HepG2 (cell line): ENCODE measurements around the gene DOC2A. TPM values are rescaled to one million over a fixed set of nuclear protein-coding genes. Genes with fewer than 3 reads are reported as not detected.
A peak's percentile ranks its signal among the peaks of the same experiment; 100 is the strongest.

ENCODE experiments used
- AHR ChIP-seq: IDR thresholded peaks from 2 replicates; pipeline ENCODE4 v1.6.1; 2018; ENCODE audit warnings: missing genetic modification reagents, missing compliant biosample characterization
- DMAP1 ChIP-seq: IDR thresholded peaks from 2 replicates; pipeline ENCODE4 v1.6.1; 2016
- ELF1 ChIP-seq: sonication (generic); formaldehyde crosslinking; IDR thresholded peaks from 2 replicates; pipeline ENCODE4 v1.4.0; 2020; ENCODE audit warnings: missing genetic modification reagents
- FOXA1 ChIP-seq, 2 experiments: fragments of 450-650 bp in 1 of 2; sonication (generic) in 1 of 2; formaldehyde crosslinking in 1 of 2; IDR thresholded peaks; 2 replicates each; pipeline versions ENCODE4 v1.4.0 to v1.6.1; 2016 to 2020; ENCODE audit warnings: missing genetic modification reagents in 1 of 2
- GATA4 ChIP-seq: sonication (generic); IDR thresholded peaks from 2 replicates; pipeline ENCODE4 v1.6.1; 2016; ENCODE audit warnings: antibody characterized with exemption, low read depth, borderline replicate concordance
- GTF3A ChIP-seq: sonication (generic); formaldehyde crosslinking; conservative IDR thresholded peaks from 2 replicates; pipeline ENCODE4 v1.4.0; 2020; ENCODE audit warnings: mild to moderate bottlenecking, missing genetic modification reagents
- JUN ChIP-seq: sonication (generic); formaldehyde crosslinking; IDR thresholded peaks from 2 replicates; pipeline ENCODE4 v1.4.0; 2020; ENCODE audit warnings: mild to moderate bottlenecking, missing genetic modification reagents
- NKX3-1 ChIP-seq: sonication (generic); formaldehyde crosslinking; IDR thresholded peaks from 2 replicates; pipeline ENCODE4 v1.5.0; 2020; ENCODE audit warnings: missing genetic modification reagents
- NR2C2 ChIP-seq: sonication (generic); formaldehyde crosslinking; IDR thresholded peaks from 2 replicates; pipeline ENCODE4 v1.4.0; 2020; ENCODE audit warnings: missing genetic modification reagents, mild to moderate bottlenecking, moderate library complexity, borderline replicate concordance
- NR2F6 ChIP-seq, 2 experiments: IDR thresholded peaks; 2 replicates each; pipeline ENCODE4 v1.6.1; 2016; ENCODE audit warnings: antibody characterized with exemption in 1 of 2, mild to moderate bottlenecking in 1 of 2
- SP1 ChIP-seq, 2 experiments: fragments of 450-650 bp in 1 of 2; sonication (generic) in 1 of 2; formaldehyde crosslinking in 1 of 2; IDR thresholded peaks; 2 replicates each; pipeline versions ENCODE4 v1.4.0 to v1.6.1; 2016 to 2020; ENCODE audit warnings: missing genetic modification reagents in 1 of 2
- STAG1 ChIP-seq: sonication (generic); formaldehyde crosslinking; IDR thresholded peaks from 2 replicates; pipeline ENCODE4 v1.4.0; 2020; ENCODE audit warnings: missing genetic modification reagents
- TAF1 ChIP-seq: sonication (generic); formaldehyde crosslinking; IDR thresholded peaks from 2 replicates; pipeline ENCODE4 v1.4.0; 2020; ENCODE audit warnings: missing genetic modification reagents
- XRCC5 ChIP-seq: fragments of 200-400 bp; formaldehyde crosslinking; optimal IDR thresholded peaks from 2 replicates; pipeline ENCODE3; 2017; ENCODE audit warnings: mild to moderate bottlenecking, low read length
- ZFX ChIP-seq: sonication (generic); formaldehyde crosslinking; IDR thresholded peaks from 2 replicates; pipeline ENCODE4 v1.4.0; 2020; ENCODE audit warnings: mild to moderate bottlenecking, low read depth, missing genetic modification reagents, moderate library complexity
- ZKSCAN8 ChIP-seq: IDR thresholded peaks from 2 replicates; pipeline ENCODE4 v1.6.1; 2016; ENCODE audit warnings: borderline replicate concordance, missing genetic modification reagents, missing compliant biosample characterization
- ZNF547 ChIP-seq: sonication (generic); formaldehyde crosslinking; IDR thresholded peaks from 2 replicates; pipeline ENCODE4 v1.5.1; 2020; ENCODE audit warnings: mild to moderate bottlenecking, missing genetic modification reagents
- ZNF564 ChIP-seq: sonication (generic); formaldehyde crosslinking; IDR thresholded peaks from 2 replicates; pipeline ENCODE4 v1.8.1; 2023; ENCODE audit warnings: mild to moderate bottlenecking, missing genetic modification reagents
- ZNF572 ChIP-seq: sonication (generic); formaldehyde crosslinking; IDR thresholded peaks from 2 replicates; pipeline ENCODE4 v1.5.1; 2020; ENCODE audit warnings: mild to moderate bottlenecking, missing genetic modification reagents
- ZNF619 ChIP-seq: sonication (generic); formaldehyde crosslinking; IDR thresholded peaks from 2 replicates; pipeline ENCODE4 v1.4.0; 2020; ENCODE audit warnings: mild to moderate bottlenecking, missing genetic modification reagents
- polyA plus RNA-seq, 8 experiments: library from polyadenylated mRNA; depleted of rRNA in 3 of 8; stranded (reverse) in 7 of 8; unstranded in 1 of 8; fragments of >200 nt; fragmentation: Illumina TruSeq in 4 of 8; extraction: Trizol in 4 of 8; gene quantifications; 2 replicates each; pipeline versions ENCODE4 v1.2.1 to v1.2.3, GENCODE V29; 2011 to 2016; ENCODE audit warnings: low read depth in 4 of 8, missing spikeins in 1 of 8, mixed read lengths in 1 of 8; ENCODE audit not compliant: insufficient read depth in 1 of 8
- total RNA-seq, 5 experiments: library from RNA; depleted of rRNA; stranded (reverse); fragments of >200 nt; fragmentation: Illumina TruSeq; extraction: Trizol; gene quantifications; 2 replicates each; pipeline ENCODE4 v1.2.3, GENCODE V29; 2016; ENCODE audit warnings: low read depth in 1 of 5
- TF ChIP-seq, protein P1 (sequence below): IDR thresholded peaks from 2 replicates; pipeline ENCODE4 v1.4.0; 2020; ENCODE audit warnings: mild to moderate bottlenecking, missing genetic modification reagents
- TF ChIP-seq, protein P2 (sequence below): sonication (generic); formaldehyde crosslinking; IDR thresholded peaks from 2 replicates; pipeline ENCODE4 v1.4.0; 2020; ENCODE audit warnings: missing genetic modification reagents
- TF ChIP-seq, protein P3 (sequence below): IDR thresholded peaks from 2 replicates; pipeline ENCODE4 v1.6.1; 2012; ENCODE audit warnings: inconsistent platforms
- TF ChIP-seq, protein P4 (sequence below): sonication (generic); formaldehyde crosslinking; conservative IDR thresholded peaks from 2 replicates; pipeline ENCODE4 v1.8.0; 2022; ENCODE audit warnings: low read depth, missing genetic modification reagents

DOC2A gene
- total and polyA plus RNA-seq, 2 of the 13 experiments (the other 11 are each of a cell fraction or from before 2014, with no cell fraction given) = 0.15 to 0.55 TPM

DNA sequence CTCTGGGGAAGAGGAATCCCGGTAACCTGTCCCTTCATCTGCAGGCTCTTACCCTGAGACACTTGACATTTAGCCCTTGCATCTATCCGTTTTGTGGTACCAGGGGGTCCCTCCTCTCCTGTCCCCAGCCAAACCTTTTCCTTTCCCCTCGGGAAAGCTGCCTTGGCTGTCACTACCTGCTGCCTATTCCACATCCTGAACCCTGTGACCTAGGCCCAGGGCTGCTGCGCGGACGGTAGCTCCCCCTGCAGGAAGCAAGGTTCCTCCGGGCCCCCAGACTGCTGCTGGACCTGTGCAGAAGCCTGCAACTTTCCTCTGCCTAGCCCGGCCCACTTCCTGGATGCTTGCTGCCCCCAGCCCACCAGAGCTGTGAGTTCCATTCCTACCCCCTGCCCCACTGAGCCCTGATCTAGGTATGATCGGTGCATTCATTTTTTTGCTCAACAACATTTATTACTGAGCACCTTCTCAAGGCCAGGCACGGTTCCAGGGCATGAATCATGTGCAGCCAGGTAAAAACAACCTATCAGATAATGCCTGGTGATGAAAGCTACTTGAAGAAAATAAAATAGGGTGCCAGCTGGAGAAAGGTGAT lies 44.2 kb upstream of the DOC2A start (continued):
- TF ChIP-seq, protein P1, sequence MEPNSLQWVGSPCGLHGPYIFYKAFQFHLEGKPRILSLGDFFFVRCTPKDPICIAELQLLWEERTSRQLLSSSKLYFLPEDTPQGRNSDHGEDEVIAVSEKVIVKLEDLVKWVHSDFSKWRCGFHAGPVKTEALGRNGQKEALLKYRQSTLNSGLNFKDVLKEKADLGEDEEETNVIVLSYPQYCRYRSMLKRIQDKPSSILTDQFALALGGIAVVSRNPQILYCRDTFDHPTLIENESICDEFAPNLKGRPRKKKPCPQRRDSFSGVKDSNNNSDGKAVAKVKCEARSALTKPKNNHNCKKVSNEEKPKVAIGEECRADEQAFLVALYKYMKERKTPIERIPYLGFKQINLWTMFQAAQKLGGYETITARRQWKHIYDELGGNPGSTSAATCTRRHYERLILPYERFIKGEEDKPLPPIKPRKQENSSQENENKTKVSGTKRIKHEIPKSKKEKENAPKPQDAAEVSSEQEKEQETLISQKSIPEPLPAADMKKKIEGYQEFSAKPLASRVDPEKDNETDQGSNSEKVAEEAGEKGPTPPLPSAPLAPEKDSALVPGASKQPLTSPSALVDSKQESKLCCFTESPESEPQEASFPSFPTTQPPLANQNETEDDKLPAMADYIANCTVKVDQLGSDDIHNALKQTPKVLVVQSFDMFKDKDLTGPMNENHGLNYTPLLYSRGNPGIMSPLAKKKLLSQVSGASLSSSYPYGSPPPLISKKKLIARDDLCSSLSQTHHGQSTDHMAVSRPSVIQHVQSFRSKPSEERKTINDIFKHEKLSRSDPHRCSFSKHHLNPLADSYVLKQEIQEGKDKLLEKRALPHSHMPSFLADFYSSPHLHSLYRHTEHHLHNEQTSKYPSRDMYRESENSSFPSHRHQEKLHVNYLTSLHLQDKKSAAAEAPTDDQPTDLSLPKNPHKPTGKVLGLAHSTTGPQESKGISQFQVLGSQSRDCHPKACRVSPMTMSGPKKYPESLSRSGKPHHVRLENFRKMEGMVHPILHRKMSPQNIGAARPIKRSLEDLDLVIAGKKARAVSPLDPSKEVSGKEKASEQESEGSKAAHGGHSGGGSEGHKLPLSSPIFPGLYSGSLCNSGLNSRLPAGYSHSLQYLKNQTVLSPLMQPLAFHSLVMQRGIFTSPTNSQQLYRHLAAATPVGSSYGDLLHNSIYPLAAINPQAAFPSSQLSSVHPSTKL (CRISPR knock-in tag) = 0 out of 2 replicates have a peak, but pooled peaks have one; percentile 12
- TF ChIP-seq AHR (CRISPR knock-in tag) = peak; percentile 60; the same call in 1 of the 2 replicates
- TF ChIP-seq NR2C2 (CRISPR knock-in tag) = no peak
- TF ChIP-seq, protein P2, sequence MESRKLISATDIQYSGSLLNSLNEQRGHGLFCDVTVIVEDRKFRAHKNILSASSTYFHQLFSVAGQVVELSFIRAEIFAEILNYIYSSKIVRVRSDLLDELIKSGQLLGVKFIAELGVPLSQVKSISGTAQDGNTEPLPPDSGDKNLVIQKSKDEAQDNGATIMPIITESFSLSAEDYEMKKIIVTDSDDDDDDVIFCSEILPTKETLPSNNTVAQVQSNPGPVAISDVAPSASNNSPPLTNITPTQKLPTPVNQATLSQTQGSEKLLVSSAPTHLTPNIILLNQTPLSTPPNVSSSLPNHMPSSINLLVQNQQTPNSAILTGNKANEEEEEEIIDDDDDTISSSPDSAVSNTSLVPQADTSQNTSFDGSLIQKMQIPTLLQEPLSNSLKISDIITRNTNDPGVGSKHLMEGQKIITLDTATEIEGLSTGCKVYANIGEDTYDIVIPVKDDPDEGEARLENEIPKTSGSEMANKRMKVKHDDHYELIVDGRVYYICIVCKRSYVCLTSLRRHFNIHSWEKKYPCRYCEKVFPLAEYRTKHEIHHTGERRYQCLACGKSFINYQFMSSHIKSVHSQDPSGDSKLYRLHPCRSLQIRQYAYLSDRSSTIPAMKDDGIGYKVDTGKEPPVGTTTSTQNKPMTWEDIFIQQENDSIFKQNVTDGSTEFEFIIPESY (CRISPR knock-in tag) = peak; percentile 9; the same call in 1 of the 2 replicates
- no peak for TF ChIP-seq GTF3A (CRISPR knock-in tag)
- TF ChIP-seq FOXA1 (IDR thresholded peaks at IDR 0.05) = no peak
- no peak for TF ChIP-seq FOXA1 (CRISPR knock-in tag; IDR thresholded peaks at IDR 0.05)
- TF ChIP-seq, protein P3, sequence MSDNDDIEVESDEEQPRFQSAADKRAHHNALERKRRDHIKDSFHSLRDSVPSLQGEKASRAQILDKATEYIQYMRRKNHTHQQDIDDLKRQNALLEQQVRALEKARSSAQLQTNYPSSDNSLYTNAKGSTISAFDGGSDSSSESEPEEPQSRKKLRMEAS = peak; percentile 44; the same call in 1 of the 2 replicates
- 0 out of 2 replicates have a peak, but pooled peaks have one; percentile 48 for TF ChIP-seq JUN (CRISPR knock-in tag)
- no peak for TF ChIP-seq NKX3-1 (CRISPR knock-in tag)
- peak; percentile 75 for TF ChIP-seq STAG1 (CRISPR knock-in tag)
- TF ChIP-seq SP1 (IDR thresholded peaks at IDR 0.05) = no peak
- TF ChIP-seq SP1 (CRISPR knock-in tag; IDR thresholded peaks at IDR 0.05) = 0 out of 2 replicates have a peak, but pooled peaks have one; percentile 23
- TF ChIP-seq ZKSCAN8 = no peak
- no peak for TF ChIP-seq GATA4
- peak; percentile 96 for TF ChIP-seq XRCC5
- TF ChIP-seq, protein P4, sequence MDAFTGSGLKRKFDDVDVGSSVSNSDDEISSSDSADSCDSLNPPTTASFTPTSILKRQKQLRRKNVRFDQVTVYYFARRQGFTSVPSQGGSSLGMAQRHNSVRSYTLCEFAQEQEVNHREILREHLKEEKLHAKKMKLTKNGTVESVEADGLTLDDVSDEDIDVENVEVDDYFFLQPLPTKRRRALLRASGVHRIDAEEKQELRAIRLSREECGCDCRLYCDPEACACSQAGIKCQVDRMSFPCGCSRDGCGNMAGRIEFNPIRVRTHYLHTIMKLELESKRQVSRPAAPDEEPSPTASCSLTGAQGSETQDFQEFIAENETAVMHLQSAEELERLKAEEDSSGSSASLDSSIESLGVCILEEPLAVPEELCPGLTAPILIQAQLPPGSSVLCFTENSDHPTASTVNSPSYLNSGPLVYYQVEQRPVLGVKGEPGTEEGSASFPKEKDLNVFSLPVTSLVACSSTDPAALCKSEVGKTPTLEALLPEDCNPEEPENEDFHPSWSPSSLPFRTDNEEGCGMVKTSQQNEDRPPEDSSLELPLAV = no peak
- 0 out of 2 replicates have a peak, but pooled peaks have one; percentile 40 for TF ChIP-seq ZNF547 (CRISPR knock-in tag)
- TF ChIP-seq ELF1 (CRISPR knock-in tag) = peak; percentile 48; the same call in 1 of the 2 replicates
- TF ChIP-seq ZNF572 = 0 out of 2 replicates have a peak, but pooled peaks have one; percentile 61
- TF ChIP-seq ZNF619 = peak; percentile 32; the same call in 1 of the 2 replicates
- TF ChIP-seq TAF1 (CRISPR knock-in tag) = no peak
- no peak for TF ChIP-seq DMAP1 (CRISPR knock-in tag)
- no peak for TF ChIP-seq ZNF564 (CRISPR knock-in tag)
- TF ChIP-seq ZFX (CRISPR knock-in tag) = peak; percentile 82
- peak; percentile 56; the same call in 1 of the 2 replicates for TF ChIP-seq NR2F6 (IDR thresholded peaks at IDR 0.05)
- TF ChIP-seq NR2F6 (CRISPR knock-in tag; IDR thresholded peaks at IDR 0.05) = peak; percentile 81
